HL-60 (cell line): Measurements from ENCODE around the gene PSME3.
"Not testable (repeated sequence)": the region's sequence is repeated elsewhere in the genome, so short reads cannot be mapped to it uniquely, and the experiment has no call there.

ENCODE experiments used
- DNase-seq, 2 experiments: peaks; one replicate each; pipeline ENCODE4 v3.0.0-alpha.2; 2010 to 2020; ENCODE audit warnings: low read depth in 1 of 2, low spot score in 1 of 2
- H3K27ac ChIP-seq: fragments of 250-450 bp; sonication (Bioruptor Pico); replicated peaks from 2 replicates; pipeline ENCODE4 v1.5.1; 2020; ENCODE audit warnings: mild to moderate bottlenecking, moderate library complexity
- H3K27me3 ChIP-seq: fragments of 250-450 bp; sonication (Bioruptor Pico); 2 replicates; pipeline ENCODE4 v1.5.1; 2021; ENCODE audit warnings: mild to moderate bottlenecking, moderate library complexity; ENCODE audit not compliant: insufficient read depth, poor library complexity, severe bottlenecking
- H3K4me3 ChIP-seq: replicated peaks from 2 replicates; pipeline ENCODE4 v1.5.1; 2011; ENCODE audit warnings: mild to moderate bottlenecking, control low read depth, low read length; ENCODE audit not compliant: insufficient read depth
- CTCF ChIP-seq: IDR thresholded peaks from one replicate; pipeline ENCODE4 v1.5.1; 2011; ENCODE audit warnings: low read length, control low read depth, inconsistent platforms; ENCODE audit not compliant: insufficient read depth
- GABPA ChIP-seq: IDR thresholded peaks from 2 replicates; pipeline ENCODE4 v1.6.1; 2012; ENCODE audit warnings: low read depth
- POLR2AphosphoS5 ChIP-seq: IDR thresholded peaks from 2 replicates; pipeline ENCODE4 v1.6.1; 2012; ENCODE audit warnings: low read depth
- REST ChIP-seq: IDR thresholded peaks from 2 replicates; pipeline ENCODE4 v1.6.1; 2012; ENCODE audit warnings: low read depth; ENCODE audit not compliant: insufficient replicate concordance
- SPI1 ChIP-seq: IDR thresholded peaks from 2 replicates; pipeline ENCODE4 v1.6.1; 2012; ENCODE audit warnings: low read depth, mild to moderate bottlenecking, borderline replicate concordance

PSME3 gene

GRCh38 chr17:42882166-42882565, 49.0 kb downstream of the PSME3 start:
- H3K27ac ChIP-seq: no peak overlapping the region
- DNase-seq: no peak
- no peak overlapping the region for H3K4me3 ChIP-seq
- peaks cover 2% of the 10 kb centered on the region for H3K27me3 ChIP-seq
- TF ChIP-seq REST: no peak
- no peak for TF ChIP-seq SPI1
- TF ChIP-seq GABPA: no peak
- TF ChIP-seq POLR2AphosphoS5: no peak

GRCh38 chr17:42883802-42884558, 50.8 kb downstream of the PSME3 start:
- Histone ChIP-seq H3K27ac (no peak overlapping the region), H3K4me3 (no peak overlapping the region), H3K27me3 (no peaks in the 10 kb centered on the region)
- no peak for DNase-seq
- TF ChIP-seq CTCF (no peak), POLR2AphosphoS5 (no peak), GABPA (no peak), REST (no peak), SPI1 (no peak)

- DNase-seq, H3K4me3 ChIP-seq, H3K27me3 ChIP-seq, H3K27ac ChIP-seq: not testable (repeated sequence)
Observed at GRCh38 chr17:42885806-42886205, 52.6 kb downstream of the PSME3 start.

DNA sequence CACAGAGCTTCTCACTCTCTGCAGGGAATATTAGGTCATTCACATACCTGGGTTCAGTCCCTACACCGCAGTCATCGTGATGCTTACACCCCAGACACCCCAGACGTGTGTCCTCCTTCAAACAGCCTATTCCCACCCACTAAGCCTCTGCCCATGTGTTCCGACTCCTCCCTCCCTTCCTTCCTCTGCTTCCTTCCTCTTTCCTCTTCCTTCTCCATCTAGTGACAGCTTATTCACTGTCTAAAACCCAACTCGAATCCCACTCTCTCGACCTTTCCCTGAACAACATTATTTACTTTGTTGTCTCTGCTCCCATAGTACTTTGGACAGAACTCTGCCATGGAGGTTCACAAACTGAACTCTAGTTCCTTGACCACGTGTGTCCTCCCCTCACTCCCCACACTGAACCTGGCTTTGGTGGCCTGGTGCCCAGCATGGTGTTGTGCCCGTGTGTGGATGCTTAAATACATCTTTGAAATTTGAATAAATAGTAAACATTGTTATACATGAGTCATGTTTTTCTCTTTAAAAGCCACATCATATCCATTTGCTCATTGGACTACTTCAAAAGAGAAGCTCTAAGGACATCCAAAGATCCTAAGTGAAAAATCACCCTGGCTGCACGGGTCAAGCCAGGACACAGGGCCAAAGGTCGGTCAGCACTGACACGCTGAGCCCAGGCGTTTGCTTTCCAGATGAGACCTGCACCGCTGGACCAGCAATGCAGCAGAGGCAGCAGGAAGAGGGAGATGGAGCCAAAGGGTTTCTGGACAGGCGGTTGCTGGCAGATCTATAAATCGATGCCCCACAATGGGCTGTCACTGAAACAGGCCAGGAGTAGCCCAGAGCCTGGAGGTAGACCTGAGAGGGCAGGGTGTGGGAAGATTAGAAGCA, 53.3 kb downstream of the PSME3 start:
- DNase-seq: peak; percentile 29 to 34
- no peaks in the 10 kb centered on the region for H3K27me3 ChIP-seq

GRCh38 chr17:42889809-42890208, 56.6 kb downstream of the PSME3 start:
- TF ChIP-seq CTCF: no peak
- no peak for TF ChIP-seq REST
- TF ChIP-seq POLR2AphosphoS5: no peak
- no peak for TF ChIP-seq GABPA
- TF ChIP-seq SPI1: no peak
- no peaks in the 10 kb centered on the region for H3K27me3 ChIP-seq

More for the DNA sequence above, 53.3 kb downstream of the PSME3 start:
- no peak overlapping the region for H3K4me3 ChIP-seq
- TF ChIP-seq POLR2AphosphoS5 (no peak), SPI1 (peak; percentile 26; the same call in 1 of the 2 replicates)
- no peak overlapping the region for H3K27ac ChIP-seq

More at GRCh38 chr17:42889809-42890208, 56.6 kb downstream of the PSME3 start:
- Histone ChIP-seq H3K4me3 (no peak overlapping the region), H3K27ac (no peak overlapping the region)
- DNase-seq: no peak
